ENCODE measurements around the gene ASIC4. TPM values are rescaled to one million over a fixed set of nuclear protein-coding genes. Genes with fewer than 3 reads are reported as not detected.
A peak's percentile ranks its signal among the peaks of the same experiment; 100 is the strongest.

ASIC4 gene
- total and polyA plus RNA-seq, 2 of the 13 experiments (the other 11 are each of a cell fraction or from before 2014, with no cell fraction given) = 0.03 TPM; not detected in 1

GRCh38 chr2:219545943-219546352, 31.7 kb downstream of the ASIC4 start (continued):
- TF ChIP-seq FUBP1 (CRISPR knock-in tag; IDR thresholded peaks at IDR 0.05; ENCODE audit: borderline replicate concordance) (no peak), ZNF629 (CRISPR knock-in tag; conservative IDR thresholded peaks at IDR 0.05) (no peak), ZNF746 (CRISPR knock-in tag; IDR thresholded peaks at IDR 0.05) (peak; percentile 67; the same call in 1 of the 2 replicates), ZNF263 (CRISPR knock-in tag; IDR thresholded peaks at IDR 0.05) (no peak), NCOR1 (IDR thresholded peaks at IDR 0.05; ENCODE audit: borderline replicate concordance, low read length) (peak; percentile 81), ATF7 (IDR thresholded peaks at IDR 0.05) (no peak), ATF7 (CRISPR knock-in tag; IDR thresholded peaks at IDR 0.05) (no peak), SIX4 (CRISPR knock-in tag; IDR thresholded peaks at IDR 0.05) (peak; percentile 92), POGZ (CRISPR knock-in tag; IDR thresholded peaks at IDR 0.05) (peak; percentile 54), KDM5B (CRISPR knock-in tag; IDR thresholded peaks at IDR 0.05; ENCODE audit: borderline replicate concordance) (peak; percentile 75), TP53 (CRISPR knock-in tag; conservative IDR thresholded peaks at IDR 0.05) (no peak), CAMTA2 (CRISPR knock-in tag; IDR thresholded peaks at IDR 0.05; ENCODE audit: borderline replicate concordance) (no peak), ZNF460 (CRISPR knock-in tag; IDR thresholded peaks at IDR 0.05; ENCODE audit: borderline replicate concordance) (no peak), ZSCAN12 (CRISPR knock-in tag; IDR thresholded peaks at IDR 0.05) (no peak), RCOR2 (CRISPR knock-in tag; IDR thresholded peaks at IDR 0.05) (no peak), KLF6 (CRISPR knock-in tag; IDR thresholded peaks at IDR 0.05) (0 out of 2 replicates have a peak, but pooled peaks have one; percentile 73), ZNF317 (CRISPR knock-in tag; IDR thresholded peaks at IDR 0.05) (peak; percentile 66; the same call in 1 of the 2 replicates), TEAD2 (CRISPR knock-in tag; IDR thresholded peaks at IDR 0.05) (no peak), ZNF143 (CRISPR knock-in tag; IDR thresholded peaks at IDR 0.05) (no peak)
- TF ChIP-seq, protein P1, sequence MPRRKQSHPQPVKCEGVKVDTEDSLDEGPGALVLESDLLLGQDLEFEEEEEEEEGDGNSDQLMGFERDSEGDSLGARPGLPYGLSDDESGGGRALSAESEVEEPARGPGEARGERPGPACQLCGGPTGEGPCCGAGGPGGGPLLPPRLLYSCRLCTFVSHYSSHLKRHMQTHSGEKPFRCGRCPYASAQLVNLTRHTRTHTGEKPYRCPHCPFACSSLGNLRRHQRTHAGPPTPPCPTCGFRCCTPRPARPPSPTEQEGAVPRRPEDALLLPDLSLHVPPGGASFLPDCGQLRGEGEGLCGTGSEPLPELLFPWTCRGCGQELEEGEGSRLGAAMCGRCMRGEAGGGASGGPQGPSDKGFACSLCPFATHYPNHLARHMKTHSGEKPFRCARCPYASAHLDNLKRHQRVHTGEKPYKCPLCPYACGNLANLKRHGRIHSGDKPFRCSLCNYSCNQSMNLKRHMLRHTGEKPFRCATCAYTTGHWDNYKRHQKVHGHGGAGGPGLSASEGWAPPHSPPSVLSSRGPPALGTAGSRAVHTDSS (CRISPR knock-in tag; conservative IDR thresholded peaks at IDR 0.05) = no peak
- TF ChIP-seq, protein P2, sequence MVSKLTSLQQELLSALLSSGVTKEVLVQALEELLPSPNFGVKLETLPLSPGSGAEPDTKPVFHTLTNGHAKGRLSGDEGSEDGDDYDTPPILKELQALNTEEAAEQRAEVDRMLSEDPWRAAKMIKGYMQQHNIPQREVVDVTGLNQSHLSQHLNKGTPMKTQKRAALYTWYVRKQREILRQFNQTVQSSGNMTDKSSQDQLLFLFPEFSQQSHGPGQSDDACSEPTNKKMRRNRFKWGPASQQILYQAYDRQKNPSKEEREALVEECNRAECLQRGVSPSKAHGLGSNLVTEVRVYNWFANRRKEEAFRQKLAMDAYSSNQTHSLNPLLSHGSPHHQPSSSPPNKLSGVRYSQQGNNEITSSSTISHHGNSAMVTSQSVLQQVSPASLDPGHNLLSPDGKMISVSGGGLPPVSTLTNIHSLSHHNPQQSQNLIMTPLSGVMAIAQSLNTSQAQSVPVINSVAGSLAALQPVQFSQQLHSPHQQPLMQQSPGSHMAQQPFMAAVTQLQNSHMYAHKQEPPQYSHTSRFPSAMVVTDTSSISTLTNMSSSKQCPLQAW (CRISPR knock-in tag; IDR thresholded peaks at IDR 0.05) = 0 out of 2 replicates have a peak, but pooled peaks have one; percentile 43
- TF ChIP-seq, protein P3, sequence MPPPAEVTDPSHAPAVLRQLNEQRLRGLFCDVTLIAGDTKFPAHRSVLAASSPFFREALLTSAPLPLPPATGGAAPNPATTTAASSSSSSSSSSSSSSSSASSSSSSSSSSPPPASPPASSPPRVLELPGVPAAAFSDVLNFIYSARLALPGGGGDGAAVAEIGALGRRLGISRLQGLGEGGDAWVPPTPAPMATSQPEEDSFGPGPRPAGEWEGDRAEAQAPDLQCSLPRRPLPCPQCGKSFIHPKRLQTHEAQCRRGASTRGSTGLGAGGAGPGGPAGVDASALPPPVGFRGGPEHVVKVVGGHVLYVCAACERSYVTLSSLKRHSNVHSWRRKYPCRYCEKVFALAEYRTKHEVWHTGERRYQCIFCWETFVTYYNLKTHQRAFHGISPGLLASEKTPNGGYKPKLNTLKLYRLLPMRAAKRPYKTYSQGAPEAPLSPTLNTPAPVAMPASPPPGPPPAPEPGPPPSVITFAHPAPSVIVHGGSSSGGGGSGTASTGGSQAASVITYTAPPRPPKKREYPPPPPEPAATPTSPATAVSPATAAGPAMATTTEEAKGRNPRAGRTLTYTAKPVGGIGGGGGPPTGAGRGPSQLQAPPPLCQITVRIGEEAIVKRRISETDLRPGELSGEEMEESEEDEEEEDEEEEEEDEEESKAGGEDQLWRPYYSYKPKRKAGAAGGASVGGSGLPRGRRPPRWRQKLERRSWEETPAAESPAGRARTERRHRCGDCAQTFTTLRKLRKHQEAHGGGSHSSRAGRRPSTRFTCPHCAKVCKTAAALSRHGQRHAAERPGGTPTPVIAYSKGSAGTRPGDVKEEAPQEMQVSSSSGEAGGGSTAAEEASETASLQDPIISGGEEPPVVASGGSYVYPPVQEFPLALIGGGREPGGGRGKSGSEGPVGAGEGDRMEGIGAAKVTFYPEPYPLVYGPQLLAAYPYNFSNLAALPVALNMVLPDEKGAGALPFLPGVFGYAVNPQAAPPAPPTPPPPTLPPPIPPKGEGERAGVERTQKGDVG (CRISPR knock-in tag; IDR thresholded peaks at IDR 0.05; ENCODE audit: borderline replicate concordance) = no peak
- TF ChIP-seq, protein P4, sequence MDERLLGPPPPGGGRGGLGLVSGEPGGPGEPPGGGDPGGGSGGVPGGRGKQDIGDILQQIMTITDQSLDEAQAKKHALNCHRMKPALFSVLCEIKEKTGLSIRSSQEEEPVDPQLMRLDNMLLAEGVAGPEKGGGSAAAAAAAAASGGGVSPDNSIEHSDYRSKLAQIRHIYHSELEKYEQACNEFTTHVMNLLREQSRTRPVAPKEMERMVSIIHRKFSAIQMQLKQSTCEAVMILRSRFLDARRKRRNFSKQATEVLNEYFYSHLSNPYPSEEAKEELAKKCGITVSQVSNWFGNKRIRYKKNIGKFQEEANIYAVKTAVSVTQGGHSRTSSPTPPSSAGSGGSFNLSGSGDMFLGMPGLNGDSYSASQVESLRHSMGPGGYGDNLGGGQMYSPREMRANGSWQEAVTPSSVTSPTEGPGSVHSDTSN (CRISPR knock-in tag; IDR thresholded peaks at IDR 0.05) = no peak

Data from HepG2 (cell line).